A549 (cell line): ENCODE measurements around the gene PKHD1. TPM values are rescaled to one million over a fixed set of nuclear protein-coding genes. Genes with fewer than 3 reads are reported as not detected.

Source experiments
- ATAC-seq, 2 experiments: fragments of 200-7000 bp in 1 of 2; fragments of >200 bp in 1 of 2; cut with Nextera tagmentation in 1 of 2; cut with Tn5 transposase in 1 of 2; 3 replicates each; pipeline versions ENCODE4 v1.8.0 to v1.9.1; 2018 to 2020; ENCODE audit warnings: mild to moderate bottlenecking in 1 of 2, moderate library complexity in 1 of 2
- CTCF ChIA-PET: fragments of 300-600 bp; sonication (Branson Sonifier 250); formaldehyde crosslinking; extraction: SDS; loops from one replicate; lab custom pipeline; 2021; ENCODE audit warnings: antibody characterized with exemption, inconsistent platforms; lab: Yijun Ruan, JAX
- POLR2A ChIA-PET: fragments of 350-600 bp; formaldehyde crosslinking; extraction: SDS; loops from one replicate; lab custom pipeline; 2021; ENCODE audit warnings: antibody characterized with exemption, inconsistent platforms; lab: Yijun Ruan, JAX
- DNase-seq, 2 experiments: peaks; one replicate each; pipeline versions ENCODE4 v3.0.0 to v3.0.0-alpha.2; 2011 to 2016; ENCODE audit warnings: low read depth in 1 of 2, low spot score in 1 of 2
- FAIRE-seq: peaks from 2 replicates; lab custom pipeline; 2011; peaks lifted over from hg19 to GRCh38; lab: Jason Lieb, UNC
- H3K27ac ChIP-seq, 2 experiments: fragments of >200 bp; sonication (Bioruptor Twin); formaldehyde crosslinking; 3 replicates each; pipeline ENCODE4 v1.5.1; 2016 to 2017
- H3K4me1 ChIP-seq: fragments of >200 bp; sonication (Bioruptor Twin); formaldehyde crosslinking; 3 replicates; pipeline ENCODE4 v1.6.1; 2016
- H3K4me2 ChIP-seq: fragments of >200 bp; sonication (Bioruptor Twin); formaldehyde crosslinking; 3 replicates; pipeline ENCODE4 v1.6.1; 2016
- H3K4me3 ChIP-seq: fragments of >200 bp; sonication (Bioruptor Twin); formaldehyde crosslinking; 3 replicates; pipeline ENCODE4 v1.5.1; 2016
- H3K9me3 ChIP-seq: fragments of >200 bp; sonication (Bioruptor Twin); formaldehyde crosslinking; 3 replicates; pipeline ENCODE4 v1.6.1; 2016
- BHLHE40 ChIP-seq: IDR thresholded peaks from 2 replicates; pipeline ENCODE4 v1.6.1; 2012; ENCODE audit warnings: low read depth, low read length, inconsistent platforms
- CBX8 ChIP-seq: fragments of 200-600 bp; sonication (generic); IDR thresholded peaks from 2 replicates; pipeline ENCODE4 v1.6.1; 2016
- CHD4 ChIP-seq: fragments of 200-600 bp; sonication (generic); IDR thresholded peaks from 2 replicates; pipeline ENCODE4 v1.6.1; 2016; ENCODE audit warnings: antibody characterized with exemption, mild to moderate bottlenecking, borderline replicate concordance
- EHF ChIP-seq: fragments of 250-450 bp; sonication (Bioruptor Pico); IDR thresholded peaks from 2 replicates; pipeline ENCODE4 v1.5.0; 2020; ENCODE audit warnings: mild to moderate bottlenecking
- EHMT2 ChIP-seq: fragments of 200-600 bp; sonication (generic); IDR thresholded peaks from 2 replicates; pipeline ENCODE4 v1.6.1; 2016; ENCODE audit warnings: antibody characterized with exemption, low read depth, mild to moderate bottlenecking, moderate library complexity
- EP300 ChIP-seq, 2 experiments: fragments of >200 bp; sonication (Bioruptor Twin); formaldehyde crosslinking; IDR thresholded peaks; 2 replicates in 1 of 2; 3 replicates in 1 of 2; pipeline ENCODE4 v1.6.1; 2016 to 2017
- ESRRA ChIP-seq: fragments of 150-350 bp; IDR thresholded peaks from 2 replicates; pipeline ENCODE4 v1.6.1; 2014; ENCODE audit warnings: mild to moderate bottlenecking, low read length, borderline replicate concordance
- HEYL ChIP-seq: fragments of 250-450 bp; sonication (Bioruptor Pico); IDR thresholded peaks from 2 replicates; pipeline ENCODE4 v1.8.0; 2021; ENCODE audit warnings: mild to moderate bottlenecking, moderate library complexity
- HOXA7 ChIP-seq: fragments of 250-450 bp; sonication (Bioruptor Pico); IDR thresholded peaks from 2 replicates; pipeline ENCODE4 v1.5.0; 2020; ENCODE audit warnings: mild to moderate bottlenecking, moderate library complexity
- HOXB5 ChIP-seq: fragments of 250-450 bp; sonication (Bioruptor Pico); IDR thresholded peaks from 2 replicates; pipeline ENCODE4 v1.5.0; 2020; ENCODE audit warnings: mild to moderate bottlenecking, moderate library complexity
- JUN ChIP-seq, 2 experiments: fragments of >200 bp; sonication (Bioruptor Twin); formaldehyde crosslinking; IDR thresholded peaks; 2 replicates in 1 of 2; 3 replicates in 1 of 2; pipeline ENCODE4 v1.6.1; 2016 to 2017
- MAFK ChIP-seq: fragments of 450-650 bp; IDR thresholded peaks from 2 replicates; pipeline ENCODE4 v1.6.1; 2014; ENCODE audit not compliant: partially characterized antibody
- NFE2L2 ChIP-seq: fragments of 150-350 bp; conservative IDR thresholded peaks from 2 replicates; pipeline ENCODE4 v1.6.1; 2014; ENCODE audit warnings: low read length
- NPAS2 ChIP-seq: fragments of 250-450 bp; sonication (Bioruptor Pico); IDR thresholded peaks from 2 replicates; pipeline ENCODE4 v1.8.0; 2022; ENCODE audit warnings: mild to moderate bottlenecking, moderate library complexity, borderline replicate concordance
- NR3C1 ChIP-seq: fragments of >200 bp; sonication (Bioruptor Twin); formaldehyde crosslinking; IDR thresholded peaks from 3 replicates; pipeline ENCODE4 v1.6.1; 2017
- POLR2A ChIP-seq: IDR thresholded peaks from 2 replicates; pipeline ENCODE4 v1.6.1; 2012; ENCODE audit warnings: mild to moderate bottlenecking, low read length
- RARB ChIP-seq: fragments of 250-450 bp; sonication (Bioruptor Pico); IDR thresholded peaks from 2 replicates; pipeline ENCODE4 v1.8.0; 2021; ENCODE audit warnings: mild to moderate bottlenecking, moderate library complexity
- TFCP2L1 ChIP-seq: fragments of 250-450 bp; sonication (Bioruptor Pico); IDR thresholded peaks from 2 replicates; pipeline ENCODE4 v1.5.0; 2021; ENCODE audit warnings: mild to moderate bottlenecking
- WGBS: methylation state at CpG from one replicate; pipeline ENCODE4 v1.1.6; 2017; ENCODE audit errors: missing lambda C conversion rate; 5-methylcytosine and 5-hydroxymethylcytosine counted together
- polyA plus RNA-seq, 4 experiments: library from polyadenylated mRNA; depleted of rRNA in 3 of 4; stranded (reverse); fragments of >200 nt; fragmentation: RNase III in 1 of 4; extraction: RNeasy Plus Mini Kit Qiagen cat#74134 plus additional on column Dnase treatment in 1 of 4; gene quantifications; 2 replicates in 3 of 4; 3 replicates in 1 of 4; pipeline ENCODE4 v1.2.3, GENCODE V29; 2011 to 2017
- TF ChIP-seq, protein P1 (sequence below): fragments of >200 bp; sonication (Bioruptor Twin); formaldehyde crosslinking; IDR thresholded peaks from 3 replicates; pipeline ENCODE4 v1.6.1; 2016
- TF ChIP-seq, protein P2 (sequence below): fragments of 250-450 bp; sonication (Bioruptor Pico); IDR thresholded peaks from 2 replicates; pipeline ENCODE4 v1.5.0; 2021; ENCODE audit warnings: mild to moderate bottlenecking, moderate library complexity, borderline replicate concordance
- TF ChIP-seq, protein P3 (sequence below): fragments of >200 bp; sonication (Bioruptor Twin); formaldehyde crosslinking; IDR thresholded peaks from 3 replicates; pipeline ENCODE4 v1.5.1; 2016
- TF ChIP-seq, protein P4 (sequence below): IDR thresholded peaks from 2 replicates; pipeline ENCODE4 v1.6.1; 2012
- TF ChIP-seq, protein P5 (sequence below): IDR thresholded peaks from 2 replicates; pipeline ENCODE4 v1.6.1; 2012
- TF ChIP-seq, protein P6 (sequence below): fragments of >200 bp; sonication (Bioruptor Twin); formaldehyde crosslinking; IDR thresholded peaks from 2 replicates; pipeline ENCODE4 v1.6.1; 2016
- TF ChIP-seq, protein P7 (sequence below): fragments of 200-600 bp; sonication (generic); IDR thresholded peaks from 2 replicates; pipeline ENCODE4 v1.6.1; 2016; ENCODE audit warnings: antibody characterized with exemption, mild to moderate bottlenecking, moderate library complexity

The PKHD1 gene
- polyA plus RNA-seq, 2 of the 4 experiments (the other 2 are of a cell fraction): not detected

DNA sequence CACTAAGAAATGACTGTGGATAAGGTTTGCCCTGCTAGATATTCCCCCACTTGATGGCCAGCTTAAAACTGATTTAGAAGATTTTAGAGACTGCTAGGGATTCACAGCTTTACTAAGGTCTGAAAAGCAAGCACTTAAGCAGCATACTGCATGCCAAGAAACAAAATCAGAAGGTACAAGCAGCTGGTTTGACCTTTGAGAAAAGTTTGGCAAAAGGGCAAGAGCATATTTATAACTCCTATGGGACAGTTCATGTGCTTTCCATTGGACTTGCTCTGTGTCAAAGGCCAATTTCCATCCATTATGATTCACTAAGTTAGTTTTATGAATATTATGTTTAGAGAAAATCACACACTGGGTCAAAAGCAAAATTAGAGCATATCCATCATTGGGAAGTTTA lies 402.8 kb downstream of the PKHD1 start:
- H3K27ac ChIP-seq: no peak overlapping the region
- DNase-seq (no peak), ATAC-seq (no peak), FAIRE-seq (no peak)
- no peaks in the 10 kb centered on the region for H3K9me3 ChIP-seq
- CTCF ChIA-PET: no interaction called here
- POLR2A ChIA-PET: no interaction called here
- no peak overlapping the region for H3K4me3 ChIP-seq
- H3K4me1 ChIP-seq: no peaks in the 10 kb centered on the region
- H3K4me2 ChIP-seq: no peak overlapping the region
- no peak for TF ChIP-seq NFE2L2
- no peak for TF ChIP-seq RARB (CRISPR knock-in tag)
- TF ChIP-seq NPAS2: no peak
- no peak for TF ChIP-seq TFCP2L1
- no peak for TF ChIP-seq BHLHE40
- TF ChIP-seq, protein P1, sequence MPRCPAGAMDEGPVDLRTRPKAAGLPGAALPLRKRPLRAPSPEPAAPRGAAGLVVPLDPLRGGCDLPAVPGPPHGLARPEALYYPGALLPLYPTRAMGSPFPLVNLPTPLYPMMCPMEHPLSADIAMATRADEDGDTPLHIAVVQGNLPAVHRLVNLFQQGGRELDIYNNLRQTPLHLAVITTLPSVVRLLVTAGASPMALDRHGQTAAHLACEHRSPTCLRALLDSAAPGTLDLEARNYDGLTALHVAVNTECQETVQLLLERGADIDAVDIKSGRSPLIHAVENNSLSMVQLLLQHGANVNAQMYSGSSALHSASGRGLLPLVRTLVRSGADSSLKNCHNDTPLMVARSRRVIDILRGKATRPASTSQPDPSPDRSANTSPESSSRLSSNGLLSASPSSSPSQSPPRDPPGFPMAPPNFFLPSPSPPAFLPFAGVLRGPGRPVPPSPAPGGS: no peak
- TF ChIP-seq, protein P2, sequence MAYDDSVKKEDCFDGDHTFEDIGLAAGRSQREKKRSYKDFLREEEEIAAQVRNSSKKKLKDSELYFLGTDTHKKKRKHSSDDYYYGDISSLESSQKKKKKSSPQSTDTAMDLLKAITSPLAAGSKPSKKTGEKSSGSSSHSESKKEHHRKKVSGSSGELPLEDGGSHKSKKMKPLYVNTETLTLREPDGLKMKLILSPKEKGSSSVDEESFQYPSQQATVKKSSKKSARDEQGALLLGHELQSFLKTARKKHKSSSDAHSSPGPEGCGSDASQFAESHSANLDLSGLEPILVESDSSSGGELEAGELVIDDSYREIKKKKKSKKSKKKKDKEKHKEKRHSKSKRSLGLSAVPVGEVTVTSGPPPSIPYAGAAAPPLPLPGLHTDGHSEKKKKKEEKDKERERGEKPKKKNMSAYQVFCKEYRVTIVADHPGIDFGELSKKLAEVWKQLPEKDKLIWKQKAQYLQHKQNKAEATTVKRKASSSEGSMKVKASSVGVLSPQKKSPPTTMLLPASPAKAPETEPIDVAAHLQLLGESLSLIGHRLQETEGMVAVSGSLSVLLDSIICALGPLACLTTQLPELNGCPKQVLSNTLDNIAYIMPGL (CRISPR knock-in tag): no peak
- TF ChIP-seq HOXA7 (CRISPR knock-in tag): no peak
- TF ChIP-seq, protein P3, sequence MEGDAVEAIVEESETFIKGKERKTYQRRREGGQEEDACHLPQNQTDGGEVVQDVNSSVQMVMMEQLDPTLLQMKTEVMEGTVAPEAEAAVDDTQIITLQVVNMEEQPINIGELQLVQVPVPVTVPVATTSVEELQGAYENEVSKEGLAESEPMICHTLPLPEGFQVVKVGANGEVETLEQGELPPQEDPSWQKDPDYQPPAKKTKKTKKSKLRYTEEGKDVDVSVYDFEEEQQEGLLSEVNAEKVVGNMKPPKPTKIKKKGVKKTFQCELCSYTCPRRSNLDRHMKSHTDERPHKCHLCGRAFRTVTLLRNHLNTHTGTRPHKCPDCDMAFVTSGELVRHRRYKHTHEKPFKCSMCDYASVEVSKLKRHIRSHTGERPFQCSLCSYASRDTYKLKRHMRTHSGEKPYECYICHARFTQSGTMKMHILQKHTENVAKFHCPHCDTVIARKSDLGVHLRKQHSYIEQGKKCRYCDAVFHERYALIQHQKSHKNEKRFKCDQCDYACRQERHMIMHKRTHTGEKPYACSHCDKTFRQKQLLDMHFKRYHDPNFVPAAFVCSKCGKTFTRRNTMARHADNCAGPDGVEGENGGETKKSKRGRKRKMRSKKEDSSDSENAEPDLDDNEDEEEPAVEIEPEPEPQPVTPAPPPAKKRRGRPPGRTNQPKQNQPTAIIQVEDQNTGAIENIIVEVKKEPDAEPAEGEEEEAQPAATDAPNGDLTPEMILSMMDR: no peak
- TF ChIP-seq ESRRA: no peak
- no peak for TF ChIP-seq NR3C1
- no peak for TF ChIP-seq HEYL (CRISPR knock-in tag)
- TF ChIP-seq, all 56 proteins: peak for 0

DNA sequence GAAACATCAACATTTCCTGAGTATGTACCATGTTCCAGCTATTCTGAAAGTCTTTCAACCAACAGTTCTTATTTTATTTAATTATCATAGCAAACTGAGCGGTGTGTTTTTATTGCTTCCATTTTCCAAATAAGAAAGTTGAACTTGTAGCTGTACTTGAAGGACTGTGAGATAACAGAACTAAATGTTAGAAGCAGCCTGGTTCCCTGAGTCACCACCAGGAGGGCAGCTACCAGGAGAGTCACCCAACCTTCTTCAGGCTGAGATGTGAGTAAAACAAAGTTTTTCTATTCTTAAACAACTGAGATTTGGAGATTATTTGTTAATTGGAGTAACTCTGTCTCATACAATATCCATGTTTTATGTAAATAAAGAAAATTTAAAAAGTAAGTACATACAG lies 403.4 kb downstream of the PKHD1 start:
- ChIA-PET POLR2A (no interaction called here), CTCF (no interaction called here)
- no peak overlapping the region for H3K4me2 ChIP-seq
- FAIRE-seq: no peak
- no peaks in the 10 kb centered on the region for H3K9me3 ChIP-seq
- no peak overlapping the region for H3K4me3 ChIP-seq
- no peak for ATAC-seq
- H3K4me1 ChIP-seq: no peaks in the 10 kb centered on the region
- H3K27ac ChIP-seq: no peak overlapping the region
- WGBS: 4% methylated on average over 1 of the region's 1 CpG
- no peak for DNase-seq
- TF ChIP-seq, protein P2 (CRISPR knock-in tag): no peak
- TF ChIP-seq RARB (CRISPR knock-in tag) (no peak), EHMT2 (no peak), JUN (IDR thresholded peaks at IDR 0.05) (no peak), EHF (CRISPR knock-in tag) (no peak), CHD4 (no peak), EP300 (IDR thresholded peaks at IDR 0.05) (no peak), HEYL (CRISPR knock-in tag) (no peak), HOXB5 (CRISPR knock-in tag) (no peak), CBX8 (no peak), BHLHE40 (no peak), NPAS2 (no peak), MAFK (no peak), POLR2A (no peak)
- TF ChIP-seq, protein P1: no peak
- TF ChIP-seq, protein P4, sequence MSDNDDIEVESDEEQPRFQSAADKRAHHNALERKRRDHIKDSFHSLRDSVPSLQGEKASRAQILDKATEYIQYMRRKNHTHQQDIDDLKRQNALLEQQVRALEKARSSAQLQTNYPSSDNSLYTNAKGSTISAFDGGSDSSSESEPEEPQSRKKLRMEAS: no peak
- TF ChIP-seq, protein P5, sequence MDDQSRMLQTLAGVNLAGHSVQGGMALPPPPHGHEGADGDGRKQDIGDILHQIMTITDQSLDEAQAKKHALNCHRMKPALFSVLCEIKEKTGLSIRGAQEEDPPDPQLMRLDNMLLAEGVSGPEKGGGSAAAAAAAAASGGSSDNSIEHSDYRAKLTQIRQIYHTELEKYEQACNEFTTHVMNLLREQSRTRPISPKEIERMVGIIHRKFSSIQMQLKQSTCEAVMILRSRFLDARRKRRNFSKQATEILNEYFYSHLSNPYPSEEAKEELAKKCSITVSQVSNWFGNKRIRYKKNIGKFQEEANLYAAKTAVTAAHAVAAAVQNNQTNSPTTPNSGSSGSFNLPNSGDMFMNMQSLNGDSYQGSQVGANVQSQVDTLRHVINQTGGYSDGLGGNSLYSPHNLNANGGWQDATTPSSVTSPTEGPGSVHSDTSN: no peak
- TF ChIP-seq, protein P6, sequence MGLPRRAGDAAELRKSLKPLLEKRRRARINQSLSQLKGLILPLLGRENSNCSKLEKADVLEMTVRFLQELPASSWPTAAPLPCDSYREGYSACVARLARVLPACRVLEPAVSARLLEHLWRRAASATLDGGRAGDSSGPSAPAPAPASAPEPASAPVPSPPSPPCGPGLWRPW: no peak
- TF ChIP-seq, protein P7, sequence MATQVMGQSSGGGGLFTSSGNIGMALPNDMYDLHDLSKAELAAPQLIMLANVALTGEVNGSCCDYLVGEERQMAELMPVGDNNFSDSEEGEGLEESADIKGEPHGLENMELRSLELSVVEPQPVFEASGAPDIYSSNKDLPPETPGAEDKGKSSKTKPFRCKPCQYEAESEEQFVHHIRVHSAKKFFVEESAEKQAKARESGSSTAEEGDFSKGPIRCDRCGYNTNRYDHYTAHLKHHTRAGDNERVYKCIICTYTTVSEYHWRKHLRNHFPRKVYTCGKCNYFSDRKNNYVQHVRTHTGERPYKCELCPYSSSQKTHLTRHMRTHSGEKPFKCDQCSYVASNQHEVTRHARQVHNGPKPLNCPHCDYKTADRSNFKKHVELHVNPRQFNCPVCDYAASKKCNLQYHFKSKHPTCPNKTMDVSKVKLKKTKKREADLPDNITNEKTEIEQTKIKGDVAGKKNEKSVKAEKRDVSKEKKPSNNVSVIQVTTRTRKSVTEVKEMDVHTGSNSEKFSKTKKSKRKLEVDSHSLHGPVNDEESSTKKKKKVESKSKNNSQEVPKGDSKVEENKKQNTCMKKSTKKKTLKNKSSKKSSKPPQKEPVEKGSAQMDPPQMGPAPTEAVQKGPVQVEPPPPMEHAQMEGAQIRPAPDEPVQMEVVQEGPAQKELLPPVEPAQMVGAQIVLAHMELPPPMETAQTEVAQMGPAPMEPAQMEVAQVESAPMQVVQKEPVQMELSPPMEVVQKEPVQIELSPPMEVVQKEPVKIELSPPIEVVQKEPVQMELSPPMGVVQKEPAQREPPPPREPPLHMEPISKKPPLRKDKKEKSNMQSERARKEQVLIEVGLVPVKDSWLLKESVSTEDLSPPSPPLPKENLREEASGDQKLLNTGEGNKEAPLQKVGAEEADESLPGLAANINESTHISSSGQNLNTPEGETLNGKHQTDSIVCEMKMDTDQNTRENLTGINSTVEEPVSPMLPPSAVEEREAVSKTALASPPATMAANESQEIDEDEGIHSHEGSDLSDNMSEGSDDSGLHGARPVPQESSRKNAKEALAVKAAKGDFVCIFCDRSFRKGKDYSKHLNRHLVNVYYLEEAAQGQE: no peak
